Endothelial cell of umbilical vein (primary cell): Measurements from ENCODE around the gene STK11IP.

Source experiments
- EZH2 ChIP-seq: IDR thresholded peaks from 2 replicates; pipeline ENCODE4 v1.6.1; 2012; ENCODE audit warnings: borderline replicate concordance, low read depth, mild to moderate bottlenecking, moderate library complexity, low read length, inconsistent platforms; ENCODE audit not compliant: severe bottlenecking
- TF ChIP-seq, protein P1 (sequence below), 2 donors: IDR thresholded peaks; 1 replicate in 1 of 2; 2 replicates in 1 of 2; pipeline ENCODE4 v1.5.1; 2011; ENCODE audit warnings: low read length in 2 of 2, mild to moderate bottlenecking in 2 of 2, moderate library complexity in 2 of 2, control low read depth in 1 of 2, inconsistent platforms in 1 of 2, low read depth in 1 of 2; ENCODE audit not compliant: insufficient read depth in 1 of 2; ENCODE audit errors: extremely low read depth in 1 of 2

GRCh38 chr2:219552382-219553167, 45.1 kb upstream of the STK11IP start:
- peak; percentile 47 for TF ChIP-seq EZH2
- TF ChIP-seq, protein P1, sequence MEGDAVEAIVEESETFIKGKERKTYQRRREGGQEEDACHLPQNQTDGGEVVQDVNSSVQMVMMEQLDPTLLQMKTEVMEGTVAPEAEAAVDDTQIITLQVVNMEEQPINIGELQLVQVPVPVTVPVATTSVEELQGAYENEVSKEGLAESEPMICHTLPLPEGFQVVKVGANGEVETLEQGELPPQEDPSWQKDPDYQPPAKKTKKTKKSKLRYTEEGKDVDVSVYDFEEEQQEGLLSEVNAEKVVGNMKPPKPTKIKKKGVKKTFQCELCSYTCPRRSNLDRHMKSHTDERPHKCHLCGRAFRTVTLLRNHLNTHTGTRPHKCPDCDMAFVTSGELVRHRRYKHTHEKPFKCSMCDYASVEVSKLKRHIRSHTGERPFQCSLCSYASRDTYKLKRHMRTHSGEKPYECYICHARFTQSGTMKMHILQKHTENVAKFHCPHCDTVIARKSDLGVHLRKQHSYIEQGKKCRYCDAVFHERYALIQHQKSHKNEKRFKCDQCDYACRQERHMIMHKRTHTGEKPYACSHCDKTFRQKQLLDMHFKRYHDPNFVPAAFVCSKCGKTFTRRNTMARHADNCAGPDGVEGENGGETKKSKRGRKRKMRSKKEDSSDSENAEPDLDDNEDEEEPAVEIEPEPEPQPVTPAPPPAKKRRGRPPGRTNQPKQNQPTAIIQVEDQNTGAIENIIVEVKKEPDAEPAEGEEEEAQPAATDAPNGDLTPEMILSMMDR (IDR thresholded peaks at IDR 0.05; ENCODE audit: extremely low read depth in 1 of 2, insufficient read depth in 1 of 2, low read depth in 1 of 2, low read length in 2 of 2), result no peak
